MM.1S (cell line): ENCODE measurements around the gene TSHZ1.

Experiments
- EZH2 ChIP-seq: fragments of 300-600 bp; sonication (generic); optimal IDR thresholded peaks from 2 replicates; pipeline ENCODE3; 2017; ENCODE audit warnings: low read depth, mild to moderate bottlenecking, antibody characterized with exemption, low read length, mixed read lengths
- EZH2phosphoT487 ChIP-seq: fragments of 300-600 bp; sonication (generic); IDR thresholded peaks from 2 replicates; pipeline ENCODE4 v1.6.1; 2018; ENCODE audit warnings: antibody characterized with exemption, low read length
- TF ChIP-seq, protein P1 (sequence below): fragments of 300-600 bp; sonication (generic); IDR thresholded peaks from 2 replicates; pipeline ENCODE4 v1.5.1; 2016; ENCODE audit warnings: antibody characterized with exemption, low read length, mixed read lengths

DNA sequence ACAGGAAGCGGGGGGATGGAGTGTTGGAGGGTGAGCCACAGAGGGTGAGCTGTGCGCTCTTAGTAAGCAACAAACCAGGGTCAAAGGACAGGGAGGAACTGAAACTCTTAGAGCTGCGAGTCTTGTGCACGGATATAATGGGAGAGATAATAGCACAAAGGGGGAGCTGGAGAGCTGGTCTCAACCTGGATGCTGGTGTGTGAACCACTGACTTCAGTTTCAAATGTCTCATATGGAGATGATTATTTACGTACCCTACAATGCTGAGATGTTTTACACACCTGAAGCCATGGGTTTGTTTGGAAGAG is 37.5 kb upstream of the TSHZ1 start:
- TF ChIP-seq, protein P1, sequence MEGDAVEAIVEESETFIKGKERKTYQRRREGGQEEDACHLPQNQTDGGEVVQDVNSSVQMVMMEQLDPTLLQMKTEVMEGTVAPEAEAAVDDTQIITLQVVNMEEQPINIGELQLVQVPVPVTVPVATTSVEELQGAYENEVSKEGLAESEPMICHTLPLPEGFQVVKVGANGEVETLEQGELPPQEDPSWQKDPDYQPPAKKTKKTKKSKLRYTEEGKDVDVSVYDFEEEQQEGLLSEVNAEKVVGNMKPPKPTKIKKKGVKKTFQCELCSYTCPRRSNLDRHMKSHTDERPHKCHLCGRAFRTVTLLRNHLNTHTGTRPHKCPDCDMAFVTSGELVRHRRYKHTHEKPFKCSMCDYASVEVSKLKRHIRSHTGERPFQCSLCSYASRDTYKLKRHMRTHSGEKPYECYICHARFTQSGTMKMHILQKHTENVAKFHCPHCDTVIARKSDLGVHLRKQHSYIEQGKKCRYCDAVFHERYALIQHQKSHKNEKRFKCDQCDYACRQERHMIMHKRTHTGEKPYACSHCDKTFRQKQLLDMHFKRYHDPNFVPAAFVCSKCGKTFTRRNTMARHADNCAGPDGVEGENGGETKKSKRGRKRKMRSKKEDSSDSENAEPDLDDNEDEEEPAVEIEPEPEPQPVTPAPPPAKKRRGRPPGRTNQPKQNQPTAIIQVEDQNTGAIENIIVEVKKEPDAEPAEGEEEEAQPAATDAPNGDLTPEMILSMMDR = 0 out of 2 replicates have a peak, but pooled peaks have one; percentile 13
- TF ChIP-seq EZH2phosphoT487 (no peak), EZH2 (no peak)
